PC-3 (cell line): Measurements from ENCODE around the gene NOCT. TPM values are rescaled to one million over a fixed set of nuclear protein-coding genes. Genes with fewer than 3 reads are reported as not detected.

Experiments used
- ATAC-seq: fragments of 200-7000 bp; cut with Tn5 transposase; 2 replicates; pipeline ENCODE4 v1.9.1; 2020; ENCODE audit warnings: mild to moderate bottlenecking, moderate library complexity
- BruUV-seq: library from RNA; stranded (reverse); fragments of 400-500 nt; replicated peaks from 2 replicates; lab custom pipeline; 2021; lab: Mats Ljungman, UMichigan
- CTCF ChIA-PET: fragments of 300-600 bp; sonication (Branson Sonifier 250); formaldehyde crosslinking; loops from one replicate; lab custom pipeline; 2022; ENCODE audit warnings: antibody characterized with exemption; lab: Charles Lee
- POLR2A ChIA-PET: fragments of 300-600 bp; sonication (Branson Sonifier 250); formaldehyde crosslinking; loops from one replicate; lab custom pipeline; 2022; ENCODE audit warnings: antibody characterized with exemption; ENCODE audit not compliant: unreplicated experiment; lab: Charles Lee
- DNase-seq: peaks from one replicate; pipeline ENCODE4 v3.0.0-alpha.2; 2015
- H2AFZ ChIP-seq: fragments of 300-600 bp; sonication (generic); 2 replicates; pipeline ENCODE4 v1.6.0; 2016; ENCODE audit warnings: antibody characterized with exemption, low read length
- H3F3A ChIP-seq: fragments of 300-600 bp; sonication (generic); one replicate; pipeline ENCODE4 v1.6.0; 2017; ENCODE audit warnings: antibody characterized with exemption, low read length, control low read depth, mild to moderate bottlenecking; ENCODE audit not compliant: unreplicated experiment
- H3K27ac ChIP-seq: fragments of 300-600 bp; sonication (generic); 2 replicates; pipeline ENCODE4 v1.5.1; 2016; ENCODE audit warnings: mild to moderate bottlenecking, low read length
- H3K27me3 ChIP-seq: fragments of 300-600 bp; sonication (generic); 2 replicates; pipeline ENCODE4 v1.6.1; 2016; ENCODE audit warnings: low read length, mixed read lengths
- H3K36me3 ChIP-seq: fragments of 300-600 bp; sonication (generic); 2 replicates; pipeline ENCODE4 v1.6.1; 2016; ENCODE audit warnings: low read depth, mixed run types, low read length, mixed read lengths
- H3K4me1 ChIP-seq: fragments of 300-600 bp; sonication (generic); 2 replicates; pipeline ENCODE4 v1.5.1; 2016; ENCODE audit warnings: low read length; ENCODE audit not compliant: insufficient read depth
- H3K4me2 ChIP-seq: fragments of 300-600 bp; sonication (generic); 2 replicates; pipeline ENCODE4 v1.6.0; 2016; ENCODE audit warnings: low read length
- H3K4me3 ChIP-seq: fragments of 300-600 bp; sonication (generic); 2 replicates; pipeline ENCODE4 v1.5.1; 2016; ENCODE audit warnings: mild to moderate bottlenecking, low read length, mixed read lengths
- H3K79me2 ChIP-seq: fragments of 300-600 bp; sonication (generic); 2 replicates; pipeline ENCODE4 v1.6.1; 2017; ENCODE audit warnings: low read length, mixed read lengths
- H3K9ac ChIP-seq: fragments of 300-600 bp; sonication (generic); 2 replicates; pipeline ENCODE4 v1.6.0; 2016; ENCODE audit warnings: mild to moderate bottlenecking, low read length
- H3K9me2 ChIP-seq: fragments of 300-600 bp; sonication (generic); replicated peaks from 2 replicates; pipeline ENCODE4 v1.6.1; 2016; ENCODE audit warnings: mixed run types, low read length, mixed read lengths
- H3K9me3 ChIP-seq: fragments of 300-600 bp; sonication (generic); 2 replicates; pipeline ENCODE4 v1.6.1; 2016; ENCODE audit warnings: low read length, mixed read lengths
- H4K20me1 ChIP-seq: fragments of 300-600 bp; sonication (generic); 2 replicates; pipeline ENCODE4 v1.6.1; 2016; ENCODE audit warnings: low read length, mixed read lengths
- CTCF ChIP-seq: fragments of 300-600 bp; sonication (generic); conservative IDR thresholded peaks from 2 replicates; pipeline ENCODE4 v1.5.1; 2017; ENCODE audit warnings: antibody characterized with exemption, low read depth, mild to moderate bottlenecking, low read length
- EZH2 ChIP-seq: fragments of 300-600 bp; sonication (generic); IDR thresholded peaks from one replicate; pipeline ENCODE4 v1.6.1; 2017; ENCODE audit warnings: antibody characterized with exemption, mild to moderate bottlenecking, low read length; ENCODE audit not compliant: unreplicated experiment
- EZH2phosphoT487 ChIP-seq: fragments of 300-600 bp; sonication (generic); IDR thresholded peaks from 2 replicates; pipeline ENCODE4 v1.6.1; 2018; ENCODE audit warnings: mild to moderate bottlenecking, antibody characterized with exemption, low read length, borderline replicate concordance
- intact Hi-C: fragments of 100-400 bp; cut with micrococcal nuclease; formaldehyde crosslinking; loops from 2 replicates; pipeline ENCODE4 v1.9.0; 2023
- total RNA-seq: library from RNA; depleted of rRNA; stranded (reverse); fragments of >200 nt; gene quantifications from 2 replicates; pipeline ENCODE4 v1.2.3, GENCODE V29; 2014

Gene NOCT
- total RNA-seq, 1 experiment from 2014 or later, result 32.7 TPM

- Histone ChIP-seq H3K27ac (peak overlapping the region; percentile 98), H3K9ac (peak overlapping the region; percentile 85), H4K20me1 (peaks cover 31% of the 10 kb centered on the region), H3K79me2 (peaks cover 54% of the 10 kb centered on the region), H3F3A (no peaks in the 10 kb centered on the region), H3K27me3 (no peaks in the 10 kb centered on the region), H3K4me1 (peaks cover 42% of the 10 kb centered on the region), H3K9me2 (no peaks in the 10 kb centered on the region), H3K4me3 (peak overlapping the region; percentile 93), H3K36me3 (peaks cover 10% of the 10 kb centered on the region; the same call in 1 of the 2 replicates), H3K4me2 (peak overlapping the region; percentile 83), H2AFZ (no peak overlapping the region), H3K9me3 (no peaks in the 10 kb centered on the region)
- intact Hi-C loops, result no loop called here
- no TSS peak for BruUV-seq
- ChIA-PET POLR2A (no interaction called here), CTCF (interaction anchor here (0.5 kb wide), 1 partner anchor 364 kb away, joined by 3 read pairs; no protein-coding TSS in a partner anchor)
- no peak for TF ChIP-seq CTCF
- no peak for TF ChIP-seq EZH2phosphoT487
- TF ChIP-seq EZH2, result no peak
- no peak for DNase-seq
- peak; percentile 9 for ATAC-seq
Observed at GRCh38 chr4:139015948-139016471, 429 bp downstream of the NOCT start.

- no peak overlapping the region for H3K9ac ChIP-seq
- H3K4me3 ChIP-seq, result peak overlapping the region; percentile 64
- H4K20me1 ChIP-seq, result peaks cover 47% of the 10 kb centered on the region
- ChIA-PET CTCF (no interaction called here), POLR2A (no interaction called here)
- no peaks in the 10 kb centered on the region for H3K27me3 ChIP-seq
- no peaks in the 10 kb centered on the region for H3K9me2 ChIP-seq
- peak overlapping the region; percentile 83 for H3K4me2 ChIP-seq
- H3K79me2 ChIP-seq, result peaks cover 72% of the 10 kb centered on the region
- H3K36me3 ChIP-seq, result peaks cover 10% of the 10 kb centered on the region; the same call in 1 of the 2 replicates
- intact Hi-C loops, result no loop called here
- no TSS peak for BruUV-seq
- H3K4me1 ChIP-seq, result peaks cover 42% of the 10 kb centered on the region
- no peaks in the 10 kb centered on the region for H3K9me3 ChIP-seq
- no peak overlapping the region for H2AFZ ChIP-seq
- ATAC-seq, result no peak
- no peaks in the 10 kb centered on the region for H3F3A ChIP-seq
- H3K27ac ChIP-seq, result no peak overlapping the region
- TF ChIP-seq EZH2 (no peak), EZH2phosphoT487 (no peak), CTCF (no peak)
- DNase-seq, result peak; percentile 6
Observed at GRCh38 chr4:139017861-139018260, 2.3 kb downstream of the NOCT start.

- CTCF ChIA-PET, result no interaction called here
- H4K20me1 ChIP-seq, result peaks cover 54% of the 10 kb centered on the region
- H2AFZ ChIP-seq, result no peak overlapping the region
- peaks cover 40% of the 10 kb centered on the region for H3K4me1 ChIP-seq
- POLR2A ChIA-PET, result no interaction called here
- intact Hi-C loops, result no loop called here
- H3K9me2 ChIP-seq, result no peaks in the 10 kb centered on the region
- TF ChIP-seq EZH2 (no peak), EZH2phosphoT487 (no peak), CTCF (no peak)
- peaks cover 79% of the 10 kb centered on the region for H3K79me2 ChIP-seq
- no peak overlapping the region for H3K9ac ChIP-seq
- H3K9me3 ChIP-seq, result no peaks in the 10 kb centered on the region
- peak overlapping the region; percentile 83 for H3K4me2 ChIP-seq
- H3K27me3 ChIP-seq, result no peaks in the 10 kb centered on the region
- DNase-seq (no peak), ATAC-seq (no peak)
- no peaks in the 10 kb centered on the region for H3F3A ChIP-seq
- H3K4me3 ChIP-seq, result peak overlapping the region; percentile 64
- TSS peak; percentile 21 for BruUV-seq
- H3K36me3 ChIP-seq, result peaks cover 10% of the 10 kb centered on the region; the same call in 1 of the 2 replicates
- H3K27ac ChIP-seq, result no peak overlapping the region
Observed at GRCh38 chr4:139018501-139018900, 2.9 kb downstream of the NOCT start.
